Heart right ventricle (tissue), 16 donors: ENCODE results near the gene WFS1. TPM values are rescaled to one million over a fixed set of nuclear protein-coding genes. Genes with fewer than 3 reads are reported as not detected.
A peak's percentile ranks its signal among the peaks of the same experiment; 100 is the strongest.

Experiments
- ATAC-seq, 8 donors: fragments of 200-7000 bp; cut with Tn5 transposase; one replicate each; pipeline ENCODE4 v1.9.1; 2020; ENCODE audit warnings: mild to moderate bottlenecking in 8 of 8, moderate library complexity in 8 of 8, moderate number of reproducible peaks in 1 of 8
- DNase-seq, 2 donors: peaks; one replicate each; pipeline ENCODE4 v3.0.0-alpha.2; 2020
- H3K27ac ChIP-seq, 10 donors: fragments of 200-600 bp; sonication (generic) in 2 of 10; one replicate each; pipeline versions ENCODE4 v1.5.0 to v1.8.0; 2020 to 2022; ENCODE audit warnings: mild to moderate bottlenecking in 3 of 10
- H3K27me3 ChIP-seq, 7 donors: fragments of 200-600 bp; one replicate each; pipeline ENCODE4 v1.8.0; 2021 to 2022; ENCODE audit warnings: mild to moderate bottlenecking in 2 of 7
- H3K36me3 ChIP-seq, 9 donors: fragments of 200-600 bp; sonication (generic) in 1 of 9; one replicate each; pipeline versions ENCODE4 v1.5.0 to v1.8.0; 2020 to 2022; ENCODE audit warnings: mild to moderate bottlenecking in 2 of 9
- H3K4me1 ChIP-seq, 9 donors: fragments of 200-600 bp; sonication (generic) in 1 of 9; one replicate each; pipeline versions ENCODE4 v1.5.0 to v1.8.0; 2020 to 2022; ENCODE audit warnings: mild to moderate bottlenecking in 4 of 9
- H3K4me3 ChIP-seq, 10 donors: fragments of 200-600 bp; sonication (generic) in 2 of 10; one replicate each; pipeline versions ENCODE4 v1.5.0 to v1.8.0; 2020 to 2022; ENCODE audit warnings: mild to moderate bottlenecking in 7 of 10, moderate library complexity in 2 of 10
- H3K9me3 ChIP-seq, 11 donors: fragments of 200-600 bp in 10 of 11; sonication (generic) in 2 of 11; one replicate each; pipeline versions ENCODE4 v1.5.0 to v1.8.0; 2013 to 2022; ENCODE audit warnings: mild to moderate bottlenecking in 2 of 11, control low read depth in 1 of 11, moderate library complexity in 1 of 11
- WGBS, 2 donors: extraction: QIAGEN DNeasy Blood & Tissue Kit; methylation state at CpG; one replicate each; pipeline ENCODE4 v1.1.7; 2013; ENCODE audit warnings: inconsistent platforms in 1 of 2; 5-methylcytosine and 5-hydroxymethylcytosine counted together
- intact Hi-C, 10 donors: fragments of 100-400 bp; cut with DNase I; formaldehyde crosslinking; loops; one replicate each; pipeline versions ENCODE4 v1.11.1 to v1.14.2; 2022
- polyA plus RNA-seq, 2 donors: library from polyadenylated mRNA; stranded (reverse); fragments of 200-250 nt; gene quantifications; one replicate each; pipeline ENCODE4 v1.2.3, GENCODE V29; 2013
- total RNA-seq, 10 donors: library from RNA; stranded (reverse); fragmentation: NEBNext Ultra II Directional in 3 of 10; extraction: Animal tissue kit (Norgen Biotek cat#: 25700) in 3 of 10; gene quantifications; one replicate each; pipeline versions ENCODE4 v1.2.1 to v1.2.4, GENCODE V29; 2021 to 2023
- TF ChIP-seq, protein P1 (sequence below), 9 donors: fragments of 200-600 bp; sonication (generic) in 2 of 9; IDR thresholded peaks; one replicate each; pipeline versions ENCODE4 v1.5.0 to v1.8.0; 2021 to 2022; ENCODE audit warnings: antibody characterized with exemption in 9 of 9, mild to moderate bottlenecking in 5 of 9, moderate library complexity in 1 of 9
- donor health status: Arrhythmogenic right ventricular cardiomyopathy.
- donor health status: ischemic (EF 13 %, LVEDD 7.1; RV severe dilation, severe dysfunction).
- donor health status: healthy with polysubstance abuse.
- donor health status: DM: no; HTN: yes; CAD: no.
- donor health status: DM: no; HTN: no; CAD: no.
- donor health status: ischemic (EF 25% LVEDD 6.9; RV normal size, moderate dysfunction).
- donor health status: ischemic (EF 25% LVEDD 5.7; RV mildly dilated, moderate dysfunction).
- donor health status: healthy.
- donor health status: DM: yes; HTN: yes; CAD: no.
- donor health status: Ischemic cardiomyopathy.
- donor health status: ischemic (EF 35%, LVEDD 5.7; RV mildly dilated, moderate dysfunction).
- donor health status: nonischemic (EF 11% LVEDD 7.7; RV severe dilation, severe dysfunction).
- donor health status: DM: yes; HTN: yes; CAD: no.
- donor health status: PGD.
- donor health status: ischemic (EF 29% LVEDD 5.4; RV normal size, mild dysfunction).
- donor health status: nonischemic (EF 23%, LVEDD 6.1; RV moderate dilation, normal function).

The WFS1 gene
- total and polyA plus RNA-seq, 12 donors, result 35.0 to 119 (median 69.4) TPM

DNA sequence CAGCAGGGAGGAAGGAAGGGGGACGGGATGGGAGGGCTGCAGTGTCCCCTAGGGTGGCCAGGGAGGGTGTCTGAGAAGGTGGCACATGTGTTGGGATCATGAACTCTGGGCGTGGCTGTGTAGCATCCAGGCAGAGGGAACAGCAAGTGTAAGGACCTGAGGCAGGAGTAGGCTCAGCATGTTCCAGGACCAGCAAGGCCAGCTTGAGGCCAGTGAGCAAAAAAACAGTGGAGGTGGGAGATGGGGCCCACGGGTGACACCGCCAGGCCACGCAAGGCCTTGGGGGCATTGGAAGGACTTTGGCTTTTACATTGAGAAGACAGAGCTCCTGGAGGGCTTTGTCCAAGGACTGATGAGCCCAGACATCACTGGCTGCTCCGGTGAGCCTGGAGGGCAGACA, 16.5 kb upstream of the WFS1 start:
- ATAC-seq (no peak), DNase-seq (no peak)
- 78 to 80% methylated on average over 6 of the region's 6 CpGs for whole genome bisulfite sequencing, 2 donors
- Histone ChIP-seq H3K4me1 (peaks cover 0 to 3% (median 0%) of the 10 kb centered on the region in 9 donors), H3K36me3 (no peaks in the 10 kb centered on the region), H3K4me3 (no peak overlapping the region), H3K27ac (no peak overlapping the region), H3K9me3 (no peaks in the 10 kb centered on the region), H3K27me3 (peaks cover 0 to 32% (median 19%) of the 10 kb centered on the region in 7 donors)
- TF ChIP-seq, protein P1, sequence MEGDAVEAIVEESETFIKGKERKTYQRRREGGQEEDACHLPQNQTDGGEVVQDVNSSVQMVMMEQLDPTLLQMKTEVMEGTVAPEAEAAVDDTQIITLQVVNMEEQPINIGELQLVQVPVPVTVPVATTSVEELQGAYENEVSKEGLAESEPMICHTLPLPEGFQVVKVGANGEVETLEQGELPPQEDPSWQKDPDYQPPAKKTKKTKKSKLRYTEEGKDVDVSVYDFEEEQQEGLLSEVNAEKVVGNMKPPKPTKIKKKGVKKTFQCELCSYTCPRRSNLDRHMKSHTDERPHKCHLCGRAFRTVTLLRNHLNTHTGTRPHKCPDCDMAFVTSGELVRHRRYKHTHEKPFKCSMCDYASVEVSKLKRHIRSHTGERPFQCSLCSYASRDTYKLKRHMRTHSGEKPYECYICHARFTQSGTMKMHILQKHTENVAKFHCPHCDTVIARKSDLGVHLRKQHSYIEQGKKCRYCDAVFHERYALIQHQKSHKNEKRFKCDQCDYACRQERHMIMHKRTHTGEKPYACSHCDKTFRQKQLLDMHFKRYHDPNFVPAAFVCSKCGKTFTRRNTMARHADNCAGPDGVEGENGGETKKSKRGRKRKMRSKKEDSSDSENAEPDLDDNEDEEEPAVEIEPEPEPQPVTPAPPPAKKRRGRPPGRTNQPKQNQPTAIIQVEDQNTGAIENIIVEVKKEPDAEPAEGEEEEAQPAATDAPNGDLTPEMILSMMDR (IDR thresholded peaks at IDR 0.05), result no peak
- intact Hi-C loops, result loop anchor here in 5 of 10 donors (5.0 to 10.0 kb wide), 4 partner anchors 74 to 294 kb away; no protein-coding TSS in a partner anchor

- Histone ChIP-seq H3K9me3 (no peaks in the 10 kb centered on the region), H3K27ac (no peak overlapping the region), H3K4me1 (peaks cover 0 to 3% (median 0%) of the 10 kb centered on the region in 9 donors), H3K27me3 (peaks cover 0 to 32% (median 10%) of the 10 kb centered on the region in 7 donors), H3K4me3 (no peak overlapping the region), H3K36me3 (no peaks in the 10 kb centered on the region)
- DNase-seq (no peak), ATAC-seq (no peak)
- intact Hi-C loops, result loop anchor here in 5 of 10 donors (5.0 to 10.0 kb wide), 4 partner anchors 73 to 293 kb away; no protein-coding TSS in a partner anchor
- WGBS, 2 donors, result 87 to 89% methylated on average over 14 of the region's 14 CpGs
- TF ChIP-seq, protein P1 (IDR thresholded peaks at IDR 0.05), result no peak
Observed at GRCh38 chr4:6253961-6254360, 15.7 kb upstream of the WFS1 start.

GRCh38 chr4:6256141-6256540, 13.5 kb upstream of the WFS1 start:
- Histone ChIP-seq H3K9me3 (no peaks in the 10 kb centered on the region), H3K4me1 (no peaks in the 10 kb centered on the region), H3K27me3 (peaks cover 0 to 16% (median 4%) of the 10 kb centered on the region in 7 donors), H3K4me3 (no peak overlapping the region), H3K36me3 (no peaks in the 10 kb centered on the region), H3K27ac (no peak overlapping the region)
- WGBS, 2 donors, result 87 to 91% methylated on average over 9 of the region's 9 CpGs
- DNase-seq (no peak), ATAC-seq (no peak)
- TF ChIP-seq, protein P1 (IDR thresholded peaks at IDR 0.05), result no peak
- intact Hi-C loops, result loop anchor here in 2 of 10 donors (10.0 kb wide), 1 partner anchor 289 kb away; no protein-coding TSS in a partner anchor

DNA sequence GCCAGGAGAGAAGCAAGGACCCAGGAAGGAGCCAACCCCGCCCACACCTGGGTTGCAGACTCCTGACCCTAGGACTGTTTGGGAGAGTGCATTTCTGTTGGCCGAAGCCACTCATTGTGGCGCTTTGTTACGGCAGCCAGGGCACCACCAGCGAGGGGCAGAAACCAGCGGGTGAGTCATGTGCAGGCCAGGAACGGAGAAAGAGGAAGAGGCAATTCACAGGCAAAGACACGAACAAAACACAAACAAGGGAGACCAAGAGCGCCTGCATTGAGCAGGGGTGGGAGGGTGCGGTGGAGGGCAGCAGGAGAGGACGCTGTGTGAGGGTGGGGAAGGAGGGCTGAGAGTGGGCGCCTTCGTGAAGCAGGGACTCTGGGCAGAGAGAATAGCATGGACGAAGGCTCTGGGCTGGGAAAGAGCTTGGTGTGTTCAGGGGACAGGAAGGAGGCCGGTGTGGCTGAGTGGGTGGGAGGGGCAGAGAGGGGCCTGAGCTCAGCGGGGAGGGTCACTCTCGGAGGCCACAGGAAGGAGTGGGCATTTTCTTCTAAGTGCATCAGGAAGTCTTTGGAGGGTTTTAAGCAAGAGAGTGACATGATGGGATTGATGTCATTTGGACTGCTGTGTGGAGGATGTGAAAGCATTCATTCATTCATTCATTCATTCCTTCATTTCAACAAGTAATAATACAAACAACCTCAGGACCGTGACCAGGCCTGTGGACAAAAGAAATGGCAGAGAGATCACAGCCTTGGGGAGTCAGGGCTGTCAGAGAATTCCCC, 12.2 kb upstream of the WFS1 start:
- Histone ChIP-seq H3K27ac (peak overlapping the region in 1 of 10 donors; percentile 47), H3K9me3 (no peaks in the 10 kb centered on the region), H3K4me3 (no peak overlapping the region), H3K36me3 (no peaks in the 10 kb centered on the region), H3K4me1 (no peaks in the 10 kb centered on the region), H3K27me3 (peaks cover 0 to 16% (median 5%) of the 10 kb centered on the region in 7 donors)
- intact Hi-C loops, result loop anchor here in 2 of 10 donors (10.0 kb wide), 1 partner anchor 287 kb away; no protein-coding TSS in a partner anchor
- ATAC-seq, result peak in 4 of 8 donors; percentile 16 to 68 (median 46)
- TF ChIP-seq, protein P1 (IDR thresholded peaks at IDR 0.05), result no peak
- 45 to 46% methylated on average over 18 of the region's 18 CpGs for WGBS, 2 donors
- no peak for DNase-seq
